SK-N-SH treated with all-trans-retinoic acid at 6 μM for 48 hours (cell line): ENCODE measurements around the gene TMC8.

Experiments used
- ATAC-seq: fragments of 200-7000 bp; cut with Tn5 transposase; 3 replicates; pipeline ENCODE4 v1.9.1; 2020; ENCODE audit warnings: mild to moderate bottlenecking, moderate library complexity
- ARNTL ChIP-seq: fragments of 450-650 bp; formaldehyde crosslinking; IDR thresholded peaks from 2 replicates; pipeline ENCODE4 v1.5.0; 2020; ENCODE audit warnings: low read depth, mild to moderate bottlenecking, moderate library complexity, borderline replicate concordance
- BACH2 ChIP-seq: fragments of 250-450 bp; sonication (Bioruptor Pico); IDR thresholded peaks from 2 replicates; pipeline ENCODE4 v1.9.0; 2021; ENCODE audit warnings: mild to moderate bottlenecking, borderline replicate concordance
- CREB5 ChIP-seq: fragments of 250-450 bp; sonication (Bioruptor Pico); IDR thresholded peaks from 2 replicates; pipeline ENCODE4 v1.5.1; 2020; ENCODE audit warnings: low read depth, mild to moderate bottlenecking, moderate library complexity
- CSDC2 ChIP-seq: fragments of 250-450 bp; sonication (Bioruptor Pico); IDR thresholded peaks from 2 replicates; pipeline ENCODE4 v1.5.0; 2020; ENCODE audit warnings: mild to moderate bottlenecking, moderate library complexity
- ESRRG ChIP-seq: fragments of 250-450 bp; sonication (Bioruptor Pico); IDR thresholded peaks from 2 replicates; pipeline ENCODE4 v1.6.1; 2021; ENCODE audit warnings: mild to moderate bottlenecking
- GLIS3 ChIP-seq: fragments of 250-450 bp; sonication (Bioruptor Pico); IDR thresholded peaks from 2 replicates; pipeline ENCODE4 v1.5.0; 2020; ENCODE audit warnings: mild to moderate bottlenecking, moderate library complexity
- ISL1 ChIP-seq: fragments of 250-450 bp; sonication (Bioruptor Pico); IDR thresholded peaks from 2 replicates; pipeline ENCODE4 v2.1.2; 2022; ENCODE audit warnings: mild to moderate bottlenecking, moderate library complexity
- OSR1 ChIP-seq: fragments of 250-450 bp; sonication (Bioruptor Pico); IDR thresholded peaks from 2 replicates; pipeline ENCODE4 v1.8.0; 2022; ENCODE audit warnings: moderate library complexity, mild to moderate bottlenecking, inconsistent platforms
- PPARA ChIP-seq: fragments of 250-450 bp; sonication (Bioruptor Pico); IDR thresholded peaks from 2 replicates; pipeline ENCODE4 v1.5.0; 2020; ENCODE audit warnings: mild to moderate bottlenecking, borderline replicate concordance
- RARB ChIP-seq: fragments of 250-450 bp; sonication (Bioruptor Pico); IDR thresholded peaks from 2 replicates; pipeline ENCODE4 v1.8.0; 2021; ENCODE audit warnings: mild to moderate bottlenecking, moderate library complexity
- SNAI2 ChIP-seq: fragments of 250-450 bp; sonication (Bioruptor Pico); IDR thresholded peaks from 2 replicates; pipeline ENCODE4 v1.5.0; 2020; ENCODE audit warnings: mild to moderate bottlenecking, moderate library complexity
- TCF4 ChIP-seq: fragments of 250-450 bp; sonication (Bioruptor Pico); IDR thresholded peaks from 2 replicates; pipeline ENCODE4 v1.8.0; 2021; ENCODE audit warnings: mild to moderate bottlenecking, moderate library complexity, borderline replicate concordance
- TOX ChIP-seq: fragments of 250-450 bp; sonication (Bioruptor Pico); IDR thresholded peaks from 2 replicates; pipeline ENCODE4 v1.8.0; 2021; ENCODE audit warnings: mild to moderate bottlenecking, moderate library complexity, borderline replicate concordance
- TSHZ2 ChIP-seq: fragments of 250-450 bp; sonication (Bioruptor Pico); IDR thresholded peaks from 2 replicates; pipeline ENCODE4 v1.5.0; 2020; ENCODE audit warnings: mild to moderate bottlenecking, moderate library complexity
- ZC3H10 ChIP-seq: fragments of 250-450 bp; sonication (Bioruptor Pico); IDR thresholded peaks from 2 replicates; pipeline ENCODE4 v1.5.1; 2021; ENCODE audit warnings: mild to moderate bottlenecking, moderate library complexity
- ZFP3 ChIP-seq: fragments of 250-450 bp; sonication (Bioruptor Pico); IDR thresholded peaks from 2 replicates; pipeline ENCODE4 v1.5.0; 2020; ENCODE audit warnings: mild to moderate bottlenecking, moderate library complexity
- ZFP30 ChIP-seq: fragments of 450-650 bp; formaldehyde crosslinking; IDR thresholded peaks from 2 replicates; pipeline ENCODE4 v1.5.0; 2022; ENCODE audit warnings: mild to moderate bottlenecking, moderate library complexity
- ZNF565 ChIP-seq: fragments of 450-650 bp; formaldehyde crosslinking; conservative IDR thresholded peaks from 2 replicates; pipeline ENCODE4 v1.5.0; 2020; ENCODE audit warnings: low read depth, mild to moderate bottlenecking, moderate library complexity
- ZNF70 ChIP-seq: fragments of 450-650 bp; formaldehyde crosslinking; IDR thresholded peaks from 2 replicates; pipeline ENCODE4 v1.5.0; 2020; ENCODE audit warnings: mild to moderate bottlenecking, moderate library complexity
- ZNF8 ChIP-seq: fragments of 450-650 bp; formaldehyde crosslinking; IDR thresholded peaks from 2 replicates; pipeline ENCODE4 v1.5.0; 2020; ENCODE audit warnings: mild to moderate bottlenecking, moderate library complexity
- TF ChIP-seq, protein P1 (sequence below): fragments of 250-450 bp; sonication (Bioruptor Pico); IDR thresholded peaks from 2 replicates; pipeline ENCODE4 v1.8.0; 2021; ENCODE audit warnings: low read depth, mild to moderate bottlenecking, moderate library complexity, borderline replicate concordance
- TF ChIP-seq, protein P2 (sequence below): fragments of 250-450 bp; sonication (Bioruptor Pico); IDR thresholded peaks from 2 replicates; pipeline ENCODE4 v1.5.1; 2021; ENCODE audit warnings: mild to moderate bottlenecking, moderate library complexity

Gene TMC8

GRCh38 chr17:78179372-78179771, 48.8 kb downstream of the TMC8 start:
- 0 out of 3 replicates have a peak, but pooled peaks have one; percentile 7 for ATAC-seq
- TF ChIP-seq, protein P1, sequence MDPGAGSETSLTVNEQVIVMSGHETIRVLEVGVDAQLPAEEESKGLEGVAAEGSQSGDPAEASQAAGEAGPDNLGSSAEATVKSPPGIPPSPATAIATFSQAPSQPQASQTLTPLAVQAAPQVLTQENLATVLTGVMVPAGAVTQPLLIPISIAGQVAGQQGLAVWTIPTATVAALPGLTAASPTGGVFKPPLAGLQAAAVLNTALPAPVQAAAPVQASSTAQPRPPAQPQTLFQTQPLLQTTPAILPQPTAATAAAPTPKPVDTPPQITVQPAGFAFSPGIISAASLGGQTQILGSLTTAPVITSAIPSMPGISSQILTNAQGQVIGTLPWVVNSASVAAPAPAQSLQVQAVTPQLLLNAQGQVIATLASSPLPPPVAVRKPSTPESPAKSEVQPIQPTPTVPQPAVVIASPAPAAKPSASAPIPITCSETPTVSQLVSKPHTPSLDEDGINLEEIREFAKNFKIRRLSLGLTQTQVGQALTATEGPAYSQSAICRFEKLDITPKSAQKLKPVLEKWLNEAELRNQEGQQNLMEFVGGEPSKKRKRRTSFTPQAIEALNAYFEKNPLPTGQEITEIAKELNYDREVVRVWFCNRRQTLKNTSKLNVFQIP (CRISPR knock-in tag) = no peak
- no peak for TF ChIP-seq BACH2 (CRISPR knock-in tag)
- no peak for TF ChIP-seq ZFP3 (CRISPR knock-in tag)
- TF ChIP-seq TCF4 (CRISPR knock-in tag) = no peak
- no peak for TF ChIP-seq ISL1

- ATAC-seq = no peak
- TF ChIP-seq ZFP30 (CRISPR knock-in tag) = no peak
- TF ChIP-seq ARNTL (CRISPR knock-in tag) = no peak
- TF ChIP-seq, protein P1 (CRISPR knock-in tag) = no peak
- TF ChIP-seq ISL1 = no peak
- no peak for TF ChIP-seq ZNF8 (CRISPR knock-in tag)
- no peak for TF ChIP-seq GLIS3
- no peak for TF ChIP-seq OSR1 (CRISPR knock-in tag)
- TF ChIP-seq TOX (CRISPR knock-in tag) = no peak
- TF ChIP-seq TCF4 (CRISPR knock-in tag) = no peak
Measured at GRCh38 chr17:78180083-78180482, 49.5 kb downstream of the TMC8 start.

DNA sequence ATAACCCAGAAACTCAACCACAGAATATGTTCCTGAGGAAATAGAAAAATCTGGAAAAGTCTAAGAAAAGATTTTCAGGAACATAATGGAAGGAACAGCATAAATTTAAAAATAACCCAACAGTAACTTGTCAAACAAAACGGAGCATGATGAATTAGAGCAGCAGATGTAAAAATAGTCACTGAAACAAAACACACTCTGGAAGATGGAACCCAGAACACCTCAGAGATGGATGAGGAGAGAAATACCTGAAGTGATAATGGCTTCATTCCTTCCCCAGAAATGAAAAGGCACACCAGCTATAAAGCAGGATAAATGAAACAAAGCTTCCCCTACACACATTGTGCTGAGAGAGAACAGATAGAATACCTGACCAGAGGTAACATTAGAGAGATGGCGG, 49.9 kb downstream of the TMC8 start:
- TF ChIP-seq ZC3H10 (no peak), OSR1 (CRISPR knock-in tag) (no peak), CSDC2 (CRISPR knock-in tag) (no peak), ISL1 (no peak), GLIS3 (no peak), ARNTL (CRISPR knock-in tag) (no peak), ZFP3 (CRISPR knock-in tag) (no peak), ESRRG (no peak), PPARA (CRISPR knock-in tag) (no peak), TOX (CRISPR knock-in tag) (no peak)
- TF ChIP-seq, protein P1 (CRISPR knock-in tag) = no peak
- TF ChIP-seq, protein P2, sequence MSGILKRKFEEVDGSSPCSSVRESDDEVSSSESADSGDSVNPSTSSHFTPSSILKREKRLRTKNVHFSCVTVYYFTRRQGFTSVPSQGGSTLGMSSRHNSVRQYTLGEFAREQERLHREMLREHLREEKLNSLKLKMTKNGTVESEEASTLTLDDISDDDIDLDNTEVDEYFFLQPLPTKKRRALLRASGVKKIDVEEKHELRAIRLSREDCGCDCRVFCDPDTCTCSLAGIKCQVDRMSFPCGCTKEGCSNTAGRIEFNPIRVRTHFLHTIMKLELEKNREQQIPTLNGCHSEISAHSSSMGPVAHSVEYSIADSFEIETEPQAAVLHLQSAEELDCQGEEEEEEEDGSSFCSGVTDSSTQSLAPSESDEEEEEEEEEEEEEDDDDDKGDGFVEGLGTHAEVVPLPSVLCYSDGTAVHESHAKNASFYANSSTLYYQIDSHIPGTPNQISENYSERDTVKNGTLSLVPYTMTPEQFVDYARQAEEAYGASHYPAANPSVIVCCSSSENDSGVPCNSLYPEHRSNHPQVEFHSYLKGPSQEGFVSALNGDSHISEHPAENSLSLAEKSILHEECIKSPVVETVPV (CRISPR knock-in tag) = no peak
- no peak for ATAC-seq

- ATAC-seq = no peak
- TF ChIP-seq, protein P2 (CRISPR knock-in tag) = no peak
- TF ChIP-seq PPARA (CRISPR knock-in tag) (no peak), TCF4 (CRISPR knock-in tag) (no peak), ARNTL (CRISPR knock-in tag) (no peak), ZNF565 (CRISPR knock-in tag) (no peak), ESRRG (no peak), RARB (CRISPR knock-in tag) (no peak), CREB5 (CRISPR knock-in tag) (no peak), SNAI2 (CRISPR knock-in tag) (no peak), ZNF70 (no peak), TSHZ2 (CRISPR knock-in tag) (no peak)
Measured at GRCh38 chr17:78182504-78182903, 51.9 kb downstream of the TMC8 start.
